ENCODE results near the gene ASMT. TPM values are rescaled to one million over a fixed set of nuclear protein-coding genes. Genes with fewer than 3 reads are reported as not detected.

The ASMT gene
- total RNA-seq, 1 donor: not detected

Other genes starting within 250 kb of the ASMT start
- gene SLC25A6, start 222.9 kb upstream of the ASMT start, total RNA-seq: 699 TPM
- 34.5 TPM for gene ASMTL, start 162.2 kb upstream of the ASMT start, total RNA-seq
- 114 TPM for gene P2RY8, start 77.9 kb upstream of the ASMT start, total RNA-seq
- gene AKAP17A, start 23.5 kb upstream of the ASMT start, total RNA-seq: 71.1 TPM

Data from hematopoietic multipotent progenitor cell (in vitro differentiated cells).